NCI-H128 (cell line): ENCODE measurements around the gene RFX3.

ENCODE experiments used
- DNase-seq: peaks from one replicate; lab custom pipeline; 2025; ENCODE audit not compliant: unreplicated experiment; lab: John Stamatoyannopoulos, UW

RFX3 gene

DNA sequence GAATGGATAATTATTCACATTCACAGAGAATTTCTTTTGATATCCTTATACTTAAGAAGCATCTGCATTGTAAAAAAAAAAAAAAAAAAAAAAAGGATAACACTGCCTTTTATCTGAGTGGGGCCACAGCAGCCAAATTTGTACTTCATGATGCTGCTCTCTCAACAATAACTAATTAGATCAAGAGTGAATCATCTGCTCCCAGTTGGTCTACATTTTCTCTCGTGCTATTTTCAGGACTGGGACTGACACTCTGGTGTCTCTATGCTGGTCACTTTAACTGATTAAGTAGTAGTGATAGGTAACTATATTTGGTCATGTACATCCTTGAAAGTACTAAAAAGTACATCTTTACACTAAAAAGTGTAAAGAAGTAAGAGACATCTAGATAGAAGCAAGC is 90.1 kb downstream of the RFX3 start:
- no peak for DNase-seq

GRCh38 chr9:3434594-3434993 is 91.2 kb downstream of the RFX3 start:
- no peak for DNase-seq

- DNase-seq: no peak
Measured at GRCh38 chr9:3433754-3434153, 92.0 kb downstream of the RFX3 start.

DNA sequence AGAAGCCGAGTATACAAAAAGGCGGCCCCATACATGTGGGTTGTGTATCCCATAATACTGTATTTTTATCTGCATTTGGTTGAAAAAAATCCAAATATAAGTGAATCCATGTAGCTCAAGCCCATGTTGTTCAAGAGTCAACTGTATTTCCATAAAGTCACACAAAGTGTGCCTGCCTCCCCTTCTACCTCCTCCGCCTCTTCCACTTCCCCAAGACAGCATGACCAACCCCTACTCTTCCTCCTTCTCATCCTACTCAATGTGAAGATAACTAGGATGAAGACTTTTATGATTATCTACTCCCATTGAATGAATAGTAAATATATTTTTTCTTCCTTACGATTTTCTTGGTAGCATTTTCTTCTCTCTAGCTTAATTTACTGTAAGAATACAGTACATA is 92.7 kb downstream of the RFX3 start:
- DNase-seq: no peak

- DNase-seq: no peak
Measured at GRCh38 chr9:3431890-3432289, 93.9 kb downstream of the RFX3 start.

GRCh38 chr9:3419893-3420292 is 105.9 kb downstream of the RFX3 start:
- no peak for DNase-seq

DNA sequence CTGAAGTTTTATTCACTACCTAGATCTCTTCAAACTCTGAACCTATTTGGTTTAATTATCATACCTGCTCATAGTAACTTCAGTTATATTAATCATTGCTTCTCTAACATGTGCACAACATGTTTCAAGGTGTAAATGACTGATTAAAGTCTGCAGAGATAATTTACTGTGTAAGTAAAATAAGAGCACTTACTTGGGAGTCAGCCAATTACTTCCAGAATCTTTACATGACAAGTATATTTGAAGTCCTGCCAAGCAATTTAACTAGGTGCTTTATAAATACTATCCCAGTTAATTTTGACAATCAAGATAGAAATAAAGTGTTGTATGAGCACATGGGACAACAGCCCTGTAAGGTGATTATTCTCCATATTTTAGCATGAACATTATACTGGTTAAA is 109.9 kb downstream of the RFX3 start:
- DNase-seq: no peak

- DNase-seq: no peak
Measured at GRCh38 chr9:3413984-3414383, 111.8 kb downstream of the RFX3 start.

- no peak for DNase-seq
Measured at GRCh38 chr9:3410461-3410860, 115.3 kb downstream of the RFX3 start.

- no peak for DNase-seq
Measured at GRCh38 chr9:3409453-3409852, 116.3 kb downstream of the RFX3 start.

- no peak for DNase-seq
Measured at GRCh38 chr9:3403315-3403714, 122.5 kb downstream of the RFX3 start.

DNA sequence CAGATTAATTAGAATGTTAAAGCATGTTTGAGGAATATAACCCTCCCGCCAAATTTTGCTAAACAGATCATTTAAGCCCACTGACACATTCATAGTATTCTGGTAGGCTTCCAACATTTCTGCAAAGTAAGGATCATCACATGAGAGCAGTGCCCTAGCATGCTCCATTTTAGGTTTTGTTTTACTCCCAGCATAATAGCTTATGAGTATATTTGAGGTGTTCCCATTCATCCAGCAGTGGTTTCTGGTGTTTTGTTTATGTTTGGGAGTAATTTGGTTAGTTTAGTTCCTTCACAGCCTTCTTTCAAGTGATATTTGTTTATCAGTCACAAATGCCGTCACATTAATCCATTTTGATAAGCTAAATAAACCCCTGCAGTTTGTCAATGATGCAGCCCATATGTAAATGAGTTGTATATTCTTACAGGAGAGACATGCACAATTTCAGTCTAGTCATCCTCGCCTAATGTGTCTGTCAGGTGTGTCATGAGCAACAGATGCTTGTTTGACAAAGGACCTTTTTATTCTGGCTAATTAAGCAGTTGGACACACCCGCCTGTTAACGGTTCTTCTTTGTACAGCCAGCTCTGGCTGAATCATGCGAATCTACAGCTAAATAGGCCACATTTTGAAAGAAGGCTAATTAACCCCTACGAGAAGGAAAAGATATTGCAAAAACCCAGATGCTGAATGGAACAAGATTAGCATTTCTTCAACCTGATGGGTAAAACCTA is 124.4 kb downstream of the RFX3 start:
- DNase-seq: no peak

DNA sequence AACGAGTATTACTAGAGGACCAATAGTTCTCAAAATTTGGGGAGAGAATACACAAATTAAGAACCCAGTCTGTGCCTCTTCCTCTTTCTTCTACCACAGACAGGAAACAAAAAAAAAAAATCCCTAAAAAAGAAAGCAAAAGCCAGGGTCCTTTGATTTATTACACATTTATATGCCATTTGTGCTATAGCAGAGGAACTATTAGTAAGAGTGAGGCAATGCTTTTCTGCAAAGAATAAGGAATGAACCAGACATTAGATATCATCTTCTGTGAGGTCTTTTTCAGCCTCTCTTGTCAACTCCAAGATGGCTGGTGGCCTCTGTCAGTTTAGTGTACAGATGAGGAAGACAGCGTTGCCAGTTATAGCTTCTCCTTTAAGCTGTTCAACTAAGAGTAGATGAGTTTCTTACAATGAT is 127.6 kb downstream of the RFX3 start:
- no peak for DNase-seq

DNA sequence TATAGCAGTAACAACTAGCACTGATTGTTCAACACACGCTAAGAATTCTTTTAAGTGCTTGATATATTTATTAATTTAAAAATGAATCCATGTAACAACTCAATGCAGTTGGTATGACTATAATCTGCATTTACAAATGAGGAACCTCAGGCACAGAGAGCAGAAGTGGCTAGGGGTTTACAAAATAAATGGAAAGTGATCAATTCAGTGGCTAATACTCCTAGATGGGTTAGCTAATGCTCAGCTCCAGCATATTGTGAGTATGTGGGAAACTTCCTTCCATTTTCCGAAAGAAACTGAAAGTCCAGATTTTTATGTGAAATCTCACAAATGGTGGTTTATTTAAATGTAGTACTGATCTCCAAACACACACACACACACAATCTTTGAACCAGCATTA is 128.0 kb downstream of the RFX3 start:
- DNase-seq: no peak

DNA sequence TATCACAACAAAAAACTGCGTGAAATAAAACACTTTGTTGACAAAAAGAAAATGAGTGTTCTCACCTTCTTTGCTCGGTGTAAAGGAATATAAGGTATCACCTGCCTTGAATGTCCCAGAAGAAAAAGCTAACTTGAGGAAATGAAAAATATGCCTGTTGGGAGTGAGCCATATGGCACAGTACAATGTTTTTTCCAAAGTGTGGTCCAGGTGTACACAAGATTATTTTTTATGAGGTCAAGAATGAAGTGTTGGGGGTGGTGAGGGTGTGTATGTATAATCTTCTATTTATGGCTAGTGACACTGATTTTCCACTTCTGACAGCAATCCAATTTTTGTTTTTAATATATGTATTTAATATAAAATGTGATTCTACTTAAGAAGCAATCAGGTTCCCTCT is 134.4 kb downstream of the RFX3 start:
- no peak for DNase-seq

GRCh38 chr9:3386753-3387152 is 139.0 kb downstream of the RFX3 start:
- DNase-seq: no peak

GRCh38 chr9:3385871-3386270 is 139.9 kb downstream of the RFX3 start:
- DNase-seq: no peak

GRCh38 chr9:3371842-3372241 is 154.0 kb downstream of the RFX3 start:
- no peak for DNase-seq

GRCh38 chr9:3370715-3371114 is 155.1 kb downstream of the RFX3 start:
- no peak for DNase-seq

- no peak for DNase-seq
Measured at GRCh38 chr9:3367185-3367584, 158.6 kb downstream of the RFX3 start.

GRCh38 chr9:3361689-3362392 is 164.0 kb downstream of the RFX3 start:
- no peak for DNase-seq

GRCh38 chr9:3361116-3361515 is 164.7 kb downstream of the RFX3 start:
- no peak for DNase-seq

GRCh38 chr9:3360245-3360644 is 165.6 kb downstream of the RFX3 start:
- DNase-seq: no peak
